ENCODE measurements around the gene KIF26A. TPM values are rescaled to one million over a fixed set of nuclear protein-coding genes. Genes with fewer than 3 reads are reported as not detected.
A peak's percentile ranks its signal among the peaks of the same experiment; 100 is the strongest.

The KIF26A gene
- not detected for polyA plus RNA-seq (ENCODE audit: low read depth in 6 of 6)

DNA sequence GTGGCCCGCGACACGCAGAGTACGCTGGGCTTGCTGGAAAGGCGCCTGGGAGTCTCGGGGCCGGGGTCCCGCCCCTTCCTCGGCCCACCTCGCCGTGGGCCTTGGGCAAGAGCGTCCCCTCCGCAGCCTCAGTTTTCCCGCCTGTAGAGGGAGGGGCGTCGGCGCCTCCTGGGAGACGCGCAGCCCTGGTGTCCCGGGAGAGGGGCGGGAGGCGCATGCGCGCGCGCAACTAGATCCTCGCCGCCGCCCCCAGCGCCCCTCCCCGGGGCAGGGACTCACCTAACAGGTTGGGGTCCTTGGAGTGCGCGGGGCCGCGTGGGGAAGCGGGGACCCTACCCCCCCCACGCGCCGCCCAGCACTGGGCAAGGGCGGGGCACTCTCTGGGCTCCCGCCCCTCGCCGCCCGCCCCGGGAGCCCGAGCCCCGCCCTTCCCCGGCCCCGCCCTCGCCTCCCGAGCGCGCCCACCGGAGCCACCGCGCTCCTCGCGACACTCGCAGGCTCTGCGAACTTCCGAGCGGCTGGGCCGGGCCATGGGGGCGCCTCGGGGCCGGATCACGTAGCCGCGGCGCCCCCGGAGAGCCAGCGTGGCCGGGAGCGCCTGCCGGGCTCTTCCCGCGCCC is at the start of gene KIF26A:
Gene KIF26A, plus strand, starts transcription at position 490 of the 620 bp plus-strand sequence. CDS start 136 bp downstream, outside the sequence.
- no peak for ATAC-seq (ENCODE audit: low read depth in 2 of 2)
- H3K9me3 Mint-ChIP-seq = no peaks in the 10 kb centered on the region
- peaks cover 11 to 16% (median 11%) of the 10 kb centered on the region in 3 donors for H3K4me1 Mint-ChIP-seq
- H3K27ac Mint-ChIP-seq = no peak within 1 kb of the TSS
- H3K27me3 Mint-ChIP-seq = peaks cover 9 to 68% (median 44%) of the 10 kb centered on the region in 3 donors
- DNase-seq = no peak
- peak within 1 kb of the TSS in 7 of 8 donors; percentile 59 to 85 (median 75) for H3K4me3 Mint-ChIP-seq
- H3K36me3 Mint-ChIP-seq = no peaks in the 10 kb centered on the region

DNA sequence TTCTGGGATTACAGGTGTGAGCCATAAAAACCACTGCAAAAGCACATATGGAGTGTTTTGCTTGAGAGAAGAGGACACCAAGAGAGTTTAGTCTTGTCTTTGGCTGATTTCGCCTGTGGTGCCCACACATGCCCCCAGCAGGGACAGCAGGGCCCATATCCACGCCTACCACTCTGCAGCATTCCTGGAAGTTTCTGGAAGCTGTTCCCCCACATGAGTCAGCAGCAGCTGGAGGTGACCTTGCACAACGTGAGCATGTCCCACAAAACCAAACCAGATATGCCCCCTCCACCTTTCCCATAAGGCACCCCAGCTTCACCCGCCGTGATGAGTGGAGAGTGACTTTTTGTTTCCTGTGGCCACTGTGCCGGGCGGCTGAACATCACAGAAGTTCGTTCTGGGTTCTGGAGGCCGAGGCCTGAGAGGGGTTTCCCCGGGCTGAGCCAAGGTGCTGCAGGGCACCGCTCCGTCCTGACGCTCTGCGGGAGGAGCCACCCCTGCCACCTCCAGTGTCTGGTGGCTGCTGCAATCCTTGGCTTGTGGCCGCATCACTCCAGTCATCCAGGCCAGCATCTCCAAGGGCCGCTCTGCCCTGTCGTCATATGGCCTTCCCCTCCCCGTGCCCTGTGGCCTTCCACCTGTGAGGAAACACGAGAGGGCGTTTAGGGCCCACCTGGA is 48.2 kb upstream of the KIF26A start:
- no peak overlapping the region for H3K27ac Mint-ChIP-seq
- H3K27me3 Mint-ChIP-seq = peaks cover 7 to 44% (median 34%) of the 10 kb centered on the region in 3 donors
- H3K4me1 Mint-ChIP-seq = peaks cover 5 to 6% (median 6%) of the 10 kb centered on the region in 3 donors
- no peak for DNase-seq
- no peaks in the 10 kb centered on the region for H3K9me3 Mint-ChIP-seq
- no peak for ATAC-seq (ENCODE audit: low read depth in 2 of 2)
- H3K4me3 Mint-ChIP-seq = peak overlapping the region in 1 of 8 donors; percentile 15
- H3K36me3 Mint-ChIP-seq = no peaks in the 10 kb centered on the region

DNA sequence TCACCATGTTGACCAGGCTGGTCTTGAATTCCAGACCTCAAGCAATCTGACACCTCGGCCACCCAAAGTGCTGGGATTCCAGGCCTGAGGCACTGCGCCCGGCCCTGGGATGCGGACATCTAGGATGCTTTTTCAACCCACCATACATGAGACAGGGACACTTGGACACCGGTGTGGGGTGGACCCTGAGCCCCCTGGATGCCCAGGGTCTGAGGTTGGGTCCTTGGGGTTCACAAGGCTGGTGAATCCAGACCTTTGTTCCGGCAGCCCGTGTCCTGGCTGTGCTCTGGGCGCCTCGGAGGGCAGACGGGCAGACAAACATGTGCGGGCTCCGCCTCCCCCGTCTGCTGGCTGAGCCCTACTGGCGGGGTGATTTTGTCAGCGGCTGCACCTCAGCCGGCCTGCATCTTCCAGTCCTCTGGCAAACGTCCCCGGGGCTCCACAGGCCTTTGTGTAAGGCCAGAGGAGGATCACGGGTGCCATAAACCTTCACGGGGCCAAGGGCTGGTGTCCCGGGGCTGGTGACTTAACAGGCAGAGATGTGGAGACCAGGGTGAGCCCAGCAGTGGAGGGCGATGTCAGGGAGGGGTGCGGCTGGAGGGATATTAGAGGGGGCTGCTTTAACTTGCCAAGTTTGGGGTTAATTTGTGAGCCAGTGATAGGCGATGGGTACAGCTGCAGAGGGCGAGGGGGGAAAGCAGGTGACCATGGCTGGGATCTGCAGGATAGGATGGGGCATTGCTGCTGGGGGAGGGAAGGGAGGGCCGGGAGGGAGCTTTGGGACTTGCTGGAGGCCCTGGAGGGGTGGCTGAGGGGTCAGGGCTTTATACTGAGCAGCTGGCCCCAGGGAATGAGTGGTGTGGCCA is 47.1 kb upstream of the KIF26A start:
- Mint-ChIP-seq H3K4me3 (no peak overlapping the region), H3K9me3 (peaks cover 0 to 2% (median 0%) of the 10 kb centered on the region in 7 donors), H3K27me3 (peaks cover 7 to 41% (median 41%) of the 10 kb centered on the region in 3 donors), H3K4me1 (peaks cover 6 to 9% (median 9%) of the 10 kb centered on the region in 3 donors), H3K36me3 (no peaks in the 10 kb centered on the region), H3K27ac (no peak overlapping the region)
- DNase-seq (no peak), ATAC-seq (ENCODE audit: low read depth in 2 of 2) (no peak)

DNA sequence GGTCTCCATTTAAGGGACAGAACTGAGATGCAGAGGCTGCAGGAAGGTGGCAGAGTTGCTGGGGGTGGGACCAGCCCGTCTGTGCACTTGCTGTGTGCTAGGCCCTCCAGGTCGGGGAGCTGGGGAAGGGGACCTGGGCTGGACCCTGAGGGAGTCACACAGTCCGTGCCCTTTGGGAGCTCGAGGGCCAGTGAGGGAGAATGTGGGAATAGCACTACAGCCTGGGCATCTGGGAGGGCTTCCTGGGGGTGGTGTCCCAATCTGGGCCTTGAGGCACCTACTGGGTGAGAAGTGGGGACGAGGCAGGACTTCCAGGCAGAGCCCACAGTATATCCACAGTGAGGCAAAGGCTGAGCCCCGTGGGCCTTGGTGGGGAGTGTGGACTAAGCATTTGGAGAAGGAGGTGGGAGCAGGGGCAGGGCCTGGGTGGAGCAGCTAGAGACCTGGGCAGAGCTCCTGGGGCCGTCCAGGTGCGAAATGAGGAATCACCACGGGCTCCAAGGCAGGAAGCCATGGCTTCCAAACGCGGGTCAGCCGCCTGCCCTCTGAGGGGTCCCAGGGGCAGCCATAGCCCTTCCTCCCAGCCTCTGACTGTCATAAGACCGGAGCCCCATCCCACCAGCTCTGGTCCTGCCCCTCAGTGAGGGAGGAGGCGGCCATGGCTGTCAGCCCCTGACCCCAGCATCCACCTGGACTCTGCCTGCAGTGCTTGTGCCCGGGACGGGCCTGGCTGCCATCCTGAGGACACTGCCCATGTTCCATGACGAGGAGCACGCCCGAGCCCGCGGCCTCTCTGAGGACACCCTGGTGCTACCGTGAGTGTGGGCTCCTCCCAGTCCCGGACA is 46.2 kb upstream of the KIF26A start:
- peaks cover 6 to 9% (median 9%) of the 10 kb centered on the region in 3 donors for H3K4me1 Mint-ChIP-seq
- no peak overlapping the region for H3K4me3 Mint-ChIP-seq
- H3K27ac Mint-ChIP-seq = no peak overlapping the region

DNA sequence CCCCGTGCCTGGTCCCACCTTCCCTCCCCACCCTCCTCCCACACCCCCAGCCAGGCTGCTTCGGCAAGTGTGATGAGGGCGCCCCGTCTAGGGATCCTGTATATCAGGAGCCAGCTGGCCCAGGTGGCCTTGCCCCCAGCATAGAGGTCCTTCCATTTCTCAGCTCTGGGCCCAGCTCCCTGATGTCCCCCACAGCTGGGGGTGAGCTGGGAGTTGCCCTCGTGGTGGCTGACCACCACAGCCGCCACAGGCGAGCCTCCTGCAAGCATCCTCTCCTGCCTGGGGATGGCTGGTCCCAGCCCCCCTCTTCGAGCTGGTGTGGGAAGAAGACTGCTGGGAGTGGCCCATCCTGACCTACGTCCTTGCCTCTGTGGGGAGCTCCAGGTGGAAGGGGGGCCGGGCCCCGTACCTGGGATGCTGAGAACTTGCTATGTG is 45.4 kb upstream of the KIF26A start:
- peaks cover 0 to 2% (median 0%) of the 10 kb centered on the region in 7 donors for H3K9me3 Mint-ChIP-seq
- H3K36me3 Mint-ChIP-seq = no peaks in the 10 kb centered on the region
- H3K27me3 Mint-ChIP-seq = peaks cover 4 to 29% (median 25%) of the 10 kb centered on the region in 3 donors
- no peak overlapping the region for H3K4me3 Mint-ChIP-seq
- H3K27ac Mint-ChIP-seq = no peak overlapping the region
- DNase-seq = no peak
- peaks cover 6 to 9% (median 9%) of the 10 kb centered on the region in 3 donors for H3K4me1 Mint-ChIP-seq
- ATAC-seq (ENCODE audit: low read depth in 2 of 2) = no peak

More for the DNA sequence above, 46.2 kb upstream of the KIF26A start:
- H3K9me3 Mint-ChIP-seq = peaks cover 0 to 2% (median 0%) of the 10 kb centered on the region in 7 donors
- ATAC-seq (ENCODE audit: low read depth in 2 of 2) = no peak
- H3K27me3 Mint-ChIP-seq = peaks cover 4 to 34% (median 32%) of the 10 kb centered on the region in 3 donors
- DNase-seq = no peak
- H3K36me3 Mint-ChIP-seq = no peaks in the 10 kb centered on the region

DNA sequence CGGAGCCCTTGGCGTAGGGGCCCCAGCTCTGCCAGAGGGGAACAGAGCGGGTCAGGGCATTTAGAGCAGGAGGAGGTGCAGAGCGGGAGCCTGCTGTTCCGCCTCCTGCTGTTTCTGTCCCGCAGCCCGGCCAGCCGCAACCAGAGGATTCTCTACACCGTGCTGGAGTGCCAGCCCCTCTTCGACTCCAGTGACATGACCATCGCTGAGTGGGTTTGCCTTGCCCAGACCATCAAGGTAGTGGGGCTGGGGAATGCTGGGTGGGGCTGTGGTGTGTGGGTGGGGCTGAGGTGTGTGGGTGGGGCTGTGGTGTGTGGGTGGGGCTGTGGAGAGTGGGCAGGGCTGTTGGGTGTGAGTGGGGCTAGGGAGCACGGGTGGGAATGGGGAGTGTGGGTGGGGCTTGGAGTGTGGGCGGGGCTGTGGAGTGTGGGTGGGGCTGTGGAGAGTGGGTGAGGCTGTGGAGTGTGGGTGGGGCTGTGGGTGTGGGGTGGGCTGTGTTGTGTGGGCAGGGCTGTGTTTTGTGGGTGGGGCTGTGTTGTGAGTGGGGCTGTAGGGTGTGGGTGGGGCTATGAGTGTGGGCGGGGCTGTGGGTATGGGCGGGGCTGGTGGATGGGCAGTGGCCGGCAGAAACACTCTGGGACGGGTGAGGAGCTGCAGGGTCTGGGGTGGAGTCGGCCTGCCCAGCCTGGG is 44.9 kb upstream of the KIF26A start:
- no peak for DNase-seq
- Mint-ChIP-seq H3K9me3 (peaks cover 0 to 2% (median 0%) of the 10 kb centered on the region in 7 donors), H3K27me3 (peaks cover 4 to 29% (median 19%) of the 10 kb centered on the region in 3 donors)

DNA sequence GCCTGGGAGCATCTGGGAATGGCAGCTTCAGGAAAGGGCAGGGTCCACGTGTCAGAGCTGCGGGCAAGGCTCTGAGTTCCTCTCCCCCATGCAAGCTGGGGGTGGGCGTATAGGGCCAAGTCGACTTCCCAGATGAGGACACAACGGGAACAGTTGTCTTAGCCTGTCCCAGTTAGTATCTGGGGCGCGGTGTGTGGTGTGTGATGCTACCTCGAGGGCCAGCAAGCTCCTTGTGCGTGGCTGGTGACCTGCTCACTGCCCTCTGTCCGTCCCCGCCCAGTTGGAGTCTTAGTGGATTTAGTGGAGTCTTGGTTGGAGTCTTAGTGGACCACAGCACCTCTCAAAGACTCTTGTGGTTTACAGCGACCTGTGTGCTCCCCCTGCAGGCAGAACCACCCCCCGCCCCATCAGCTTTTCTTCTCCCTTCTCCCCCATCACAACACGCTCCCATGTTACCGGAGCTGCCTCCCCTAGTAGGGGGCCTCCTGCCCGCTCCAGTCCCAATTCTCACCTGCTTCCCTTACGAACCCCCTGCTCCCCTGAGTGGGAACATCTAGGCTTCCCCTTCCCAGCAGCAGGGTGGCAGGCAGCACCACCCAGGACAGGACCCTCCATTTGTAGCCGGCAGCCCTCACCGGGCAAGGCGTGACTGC is 44.2 kb upstream of the KIF26A start:
- Mint-ChIP-seq H3K4me3 (no peak overlapping the region), H3K27ac (no peak overlapping the region), H3K36me3 (no peaks in the 10 kb centered on the region), H3K9me3 (peaks cover 0 to 2% (median 0%) of the 10 kb centered on the region in 7 donors), H3K4me1 (peaks cover 6 to 9% (median 9%) of the 10 kb centered on the region in 3 donors), H3K27me3 (peaks cover 4 to 29% (median 18%) of the 10 kb centered on the region in 3 donors)
- no peak for DNase-seq
- ATAC-seq (ENCODE audit: low read depth in 2 of 2) = no peak

More for the DNA sequence above, 44.9 kb upstream of the KIF26A start:
- H3K4me1 Mint-ChIP-seq = peaks cover 6 to 9% (median 9%) of the 10 kb centered on the region in 3 donors
- no peak overlapping the region for H3K4me3 Mint-ChIP-seq
- H3K27ac Mint-ChIP-seq = no peak overlapping the region
- ATAC-seq (ENCODE audit: low read depth in 2 of 2) = peak in 1 of 2 donors; percentile 40
- H3K36me3 Mint-ChIP-seq = no peaks in the 10 kb centered on the region

DNA sequence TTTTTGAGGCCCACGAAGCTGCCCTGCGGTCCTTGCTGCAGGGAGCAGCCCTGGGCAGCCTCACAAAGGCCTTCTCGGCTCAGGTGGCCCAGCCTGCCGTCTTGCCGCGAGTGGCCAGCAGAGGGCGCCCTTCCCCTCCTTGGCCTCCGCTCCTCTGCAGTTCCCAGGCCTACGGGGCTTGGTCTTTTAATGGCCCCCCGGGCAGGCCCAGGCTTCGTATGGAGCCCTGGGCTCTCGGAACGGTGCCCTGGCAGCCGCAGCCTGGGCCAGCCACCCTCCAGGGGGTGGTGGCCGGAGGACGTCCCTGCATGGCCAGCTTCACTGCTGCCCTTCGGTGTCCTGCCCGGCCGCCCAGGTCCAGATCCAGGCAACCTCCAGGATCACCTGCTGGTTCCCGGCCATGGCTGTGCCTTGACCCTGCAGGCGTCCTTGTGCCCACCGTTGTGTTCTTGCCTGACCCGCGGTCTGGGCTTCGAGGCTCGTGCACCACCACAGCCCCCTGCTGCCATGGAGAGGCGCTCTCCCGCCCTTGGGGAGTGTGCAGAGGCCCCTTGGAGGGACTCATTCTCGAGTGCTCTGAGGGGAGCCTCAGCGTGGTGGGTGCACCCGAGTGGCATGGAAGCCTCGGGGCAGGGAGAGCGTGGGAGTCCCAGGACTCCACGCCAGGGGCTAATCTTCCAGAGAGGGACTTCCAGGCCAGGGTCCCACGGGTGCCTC is 43.5 kb upstream of the KIF26A start:
- Mint-ChIP-seq H3K27me3 (peaks cover 3 to 29% (median 18%) of the 10 kb centered on the region in 3 donors), H3K9me3 (peaks cover 0 to 2% (median 0%) of the 10 kb centered on the region in 7 donors), H3K27ac (peak overlapping the region in 1 of 6 donors; percentile 87), H3K4me1 (peaks cover 6 to 9% (median 9%) of the 10 kb centered on the region in 3 donors), H3K36me3 (no peaks in the 10 kb centered on the region), H3K4me3 (no peak overlapping the region)
- ATAC-seq (ENCODE audit: low read depth in 2 of 2) = peak; percentile 58 to 68
- DNase-seq = peak; percentile 45

DNA sequence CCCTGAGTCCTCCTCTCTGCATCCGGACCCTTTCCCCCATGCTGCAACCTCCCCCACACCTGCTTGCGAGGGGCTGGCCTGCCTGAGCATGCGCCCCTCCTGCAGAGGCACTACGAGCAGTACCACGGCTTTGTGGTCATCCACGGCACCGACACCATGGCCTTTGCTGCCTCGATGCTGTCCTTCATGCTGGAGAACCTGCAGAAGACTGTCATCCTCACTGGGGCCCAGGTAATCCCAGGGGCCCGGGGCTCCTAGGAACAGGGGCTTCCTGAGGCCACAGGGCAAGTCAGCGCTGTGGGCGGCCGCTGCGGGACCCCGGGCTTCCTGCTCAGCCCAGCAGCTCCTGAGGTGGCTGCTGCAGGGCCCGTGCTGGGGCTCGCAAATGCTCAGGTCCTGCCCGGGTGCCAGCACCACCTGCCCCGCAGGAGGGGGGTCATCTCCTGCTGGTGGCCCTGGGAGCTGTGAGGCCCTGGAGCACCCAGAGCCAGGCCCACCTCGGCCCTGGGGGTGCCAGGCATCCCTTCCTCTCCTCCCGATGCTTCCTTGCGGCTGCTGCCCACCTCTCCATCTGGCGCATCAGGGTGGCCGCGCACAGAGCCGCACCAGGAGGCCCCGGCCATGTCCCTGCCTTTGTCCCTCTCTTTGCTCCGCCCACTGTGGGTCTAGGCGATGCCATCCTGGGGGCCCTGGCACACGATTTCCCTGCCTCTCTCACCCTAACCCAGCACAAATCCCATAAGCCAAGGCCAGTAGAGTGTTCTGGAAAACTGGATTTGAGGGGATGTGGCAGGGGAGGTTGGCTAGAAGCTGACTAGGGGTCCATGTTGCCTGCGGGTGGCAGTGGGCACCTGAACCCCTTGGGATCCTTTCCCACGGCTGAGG is 42.7 kb upstream of the KIF26A start:
- peaks cover 6 to 9% (median 9%) of the 10 kb centered on the region in 3 donors for H3K4me1 Mint-ChIP-seq
- DNase-seq (no peak), ATAC-seq (ENCODE audit: low read depth in 2 of 2) (no peak)
- peak overlapping the region in 1 of 8 donors; percentile 18 for H3K4me3 Mint-ChIP-seq
- peaks cover 0 to 2% (median 0%) of the 10 kb centered on the region in 7 donors for H3K9me3 Mint-ChIP-seq
- H3K36me3 Mint-ChIP-seq = no peaks in the 10 kb centered on the region
- peak overlapping the region in 2 of 6 donors; percentile 87 to 91 for H3K27ac Mint-ChIP-seq
- peaks cover 0 to 25% (median 18%) of the 10 kb centered on the region in 3 donors for H3K27me3 Mint-ChIP-seq

DNA sequence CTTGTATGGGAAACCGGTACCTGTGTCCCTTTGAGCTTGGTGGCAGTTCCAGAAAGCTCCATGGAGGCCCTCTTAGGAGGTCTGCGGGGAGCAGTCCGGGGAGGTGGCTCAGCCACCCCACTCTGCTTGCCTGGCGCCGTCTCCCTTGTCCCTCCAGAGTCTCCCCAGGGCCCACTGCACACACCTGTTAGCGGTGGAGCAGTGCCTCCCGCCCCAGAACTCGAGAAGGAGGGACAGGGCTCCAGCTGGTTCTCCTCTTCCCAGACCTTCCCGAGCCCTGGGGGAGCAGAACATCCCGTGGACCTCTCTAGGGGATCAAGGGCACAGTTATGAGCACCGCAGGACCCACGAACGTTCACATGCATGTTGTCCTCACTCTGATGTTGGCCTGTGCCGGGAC is 42.1 kb upstream of the KIF26A start:
- Mint-ChIP-seq H3K9me3 (peaks cover 0 to 2% (median 0%) of the 10 kb centered on the region in 7 donors), H3K27me3 (peaks cover 0 to 23% (median 16%) of the 10 kb centered on the region in 3 donors), H3K36me3 (no peaks in the 10 kb centered on the region), H3K4me3 (no peak overlapping the region), H3K4me1 (peaks cover 6 to 9% (median 9%) of the 10 kb centered on the region in 3 donors), H3K27ac (no peak overlapping the region)
- no peak for DNase-seq
- no peak for ATAC-seq (ENCODE audit: low read depth in 2 of 2)
